IPS-NIHi7 (cell line): ENCODE results near the gene LILRB5.
"Not testable (repeated sequence)": the region's sequence is repeated elsewhere in the genome, so short reads cannot be mapped to it uniquely, and the experiment has no call there.

Experiments used
- DNase-seq: peaks from one replicate; pipeline ENCODE4 v3.0.0; 2012; ENCODE audit warnings: mixed read lengths; ENCODE audit errors: extremely low spot score

LILRB5 gene

DNA sequence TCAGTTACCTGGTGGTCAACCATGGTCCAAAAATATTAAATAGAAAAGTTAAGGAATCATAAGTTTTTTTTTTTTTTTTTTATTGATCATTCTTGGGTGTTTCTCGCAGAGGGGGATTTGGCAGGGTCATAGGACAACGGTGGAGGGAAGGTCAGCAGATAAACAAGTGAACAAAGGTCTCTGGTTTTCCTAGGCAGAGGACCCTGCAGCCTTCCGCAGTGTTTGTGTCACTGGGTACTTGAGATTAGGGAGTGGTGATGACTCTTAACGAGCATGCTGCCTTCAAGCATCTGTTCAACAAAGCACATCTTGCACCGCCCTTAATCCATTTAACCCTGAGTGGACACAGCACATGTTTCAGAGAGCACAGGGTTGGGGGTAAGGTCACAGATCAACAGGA, 42.9 kb downstream of the LILRB5 start:
- DNase-seq: not testable (repeated sequence)

DNA sequence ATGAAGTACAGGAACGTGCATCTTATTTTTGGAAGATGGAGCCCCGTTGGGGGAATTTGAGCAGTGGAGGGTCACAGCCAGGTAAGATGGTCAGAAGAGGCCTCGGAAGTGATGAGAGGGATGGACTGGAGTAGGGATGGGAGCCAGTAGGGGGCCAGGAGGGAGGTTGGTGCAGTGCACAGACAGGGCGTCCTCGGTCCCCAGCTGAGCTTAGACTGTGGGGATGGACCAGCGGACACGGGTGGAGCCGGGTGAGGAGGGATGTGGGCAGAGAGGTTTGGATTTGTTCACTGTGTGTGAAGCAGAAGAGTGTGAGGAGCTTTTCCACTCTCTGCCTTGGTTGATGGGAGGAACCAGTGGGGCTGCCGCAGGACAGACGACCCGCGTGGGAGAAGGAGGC, 45.8 kb downstream of the LILRB5 start:
- no peak for DNase-seq

DNA sequence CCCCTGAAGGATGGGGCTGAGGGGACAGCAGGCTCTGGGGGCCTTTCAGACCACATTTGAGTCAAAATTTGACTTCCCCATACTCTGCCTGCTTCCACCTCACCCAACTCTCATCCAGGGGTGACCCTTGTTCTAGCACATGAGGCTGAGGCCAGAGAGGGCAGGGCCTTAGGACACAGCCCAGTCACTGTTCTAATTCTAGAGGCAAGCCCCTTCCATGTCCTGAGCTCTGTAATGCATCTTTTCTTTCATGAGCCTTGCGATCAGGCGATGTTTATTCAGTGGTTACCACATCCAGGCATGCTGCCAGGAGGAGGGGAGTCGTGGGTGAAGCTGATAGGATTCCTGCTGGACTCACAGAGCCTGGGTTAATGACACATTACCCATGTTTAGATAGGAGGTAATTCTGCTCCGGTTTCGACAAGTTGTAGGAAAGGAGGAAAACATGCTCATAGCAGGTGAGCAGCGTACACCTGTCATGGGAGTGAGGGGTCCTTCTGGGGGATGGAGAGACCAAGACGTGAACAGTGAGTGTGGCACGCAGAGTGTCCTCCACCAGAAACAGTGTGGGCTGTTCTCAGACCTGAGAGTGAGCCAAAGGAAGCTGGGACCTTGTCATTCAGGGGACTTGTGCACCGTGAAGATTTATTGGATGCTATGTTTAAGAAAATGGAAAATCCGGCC, 47.1 kb downstream of the LILRB5 start:
- peak; percentile 16 for DNase-seq

DNA sequence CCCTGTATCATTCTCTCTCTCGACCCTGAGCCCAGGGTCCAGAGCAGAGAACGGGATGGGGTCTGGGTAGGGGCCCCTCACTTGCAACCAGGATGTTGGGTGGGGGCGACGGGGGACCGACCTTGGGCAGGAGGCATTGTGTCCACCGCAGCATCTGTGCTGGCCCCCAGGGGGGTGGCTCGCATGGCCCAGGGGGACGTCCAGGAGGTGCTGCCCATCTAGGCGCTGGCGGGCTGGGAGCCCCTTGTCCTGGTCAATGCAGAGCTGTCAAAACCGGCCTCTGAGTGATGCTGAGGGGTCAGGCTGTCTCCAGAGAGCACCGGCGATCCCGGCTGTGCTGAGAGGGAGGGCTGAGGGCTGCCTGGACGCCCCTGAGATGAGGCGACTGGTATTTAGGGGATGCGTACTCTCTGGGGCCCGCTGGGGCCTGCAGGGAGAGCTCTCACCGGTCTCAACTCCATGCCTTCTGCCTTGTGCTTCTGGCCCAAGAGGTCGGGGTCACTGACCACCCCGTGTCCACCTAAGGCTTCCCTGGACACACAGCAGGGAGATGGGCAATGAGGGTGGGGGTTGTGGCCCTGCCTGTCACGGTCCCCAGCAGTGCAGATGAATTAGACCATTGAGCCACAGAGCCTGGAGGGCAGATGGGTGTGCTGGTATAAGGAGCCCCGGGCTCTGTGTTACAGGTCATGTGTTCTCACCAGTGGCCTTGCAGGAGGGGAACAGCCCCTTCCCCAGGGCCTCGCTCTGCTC, 47.8 kb downstream of the LILRB5 start:
- DNase-seq: peak; percentile 18

DNA sequence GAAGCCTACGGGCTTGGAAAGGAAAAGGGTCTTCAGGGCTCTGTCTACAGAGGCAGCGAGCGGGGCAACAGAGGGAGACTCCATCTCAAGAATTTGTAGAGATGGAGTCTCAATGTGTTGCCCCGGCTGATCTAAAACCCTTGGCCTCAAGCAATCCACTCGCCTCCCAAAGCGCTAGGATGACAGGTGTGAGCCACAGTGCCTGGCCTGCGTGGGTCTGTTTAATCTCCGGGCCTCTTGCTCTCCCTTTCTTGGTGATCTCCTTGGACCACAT, 48.4 kb downstream of the LILRB5 start:
- no peak for DNase-seq

DNA sequence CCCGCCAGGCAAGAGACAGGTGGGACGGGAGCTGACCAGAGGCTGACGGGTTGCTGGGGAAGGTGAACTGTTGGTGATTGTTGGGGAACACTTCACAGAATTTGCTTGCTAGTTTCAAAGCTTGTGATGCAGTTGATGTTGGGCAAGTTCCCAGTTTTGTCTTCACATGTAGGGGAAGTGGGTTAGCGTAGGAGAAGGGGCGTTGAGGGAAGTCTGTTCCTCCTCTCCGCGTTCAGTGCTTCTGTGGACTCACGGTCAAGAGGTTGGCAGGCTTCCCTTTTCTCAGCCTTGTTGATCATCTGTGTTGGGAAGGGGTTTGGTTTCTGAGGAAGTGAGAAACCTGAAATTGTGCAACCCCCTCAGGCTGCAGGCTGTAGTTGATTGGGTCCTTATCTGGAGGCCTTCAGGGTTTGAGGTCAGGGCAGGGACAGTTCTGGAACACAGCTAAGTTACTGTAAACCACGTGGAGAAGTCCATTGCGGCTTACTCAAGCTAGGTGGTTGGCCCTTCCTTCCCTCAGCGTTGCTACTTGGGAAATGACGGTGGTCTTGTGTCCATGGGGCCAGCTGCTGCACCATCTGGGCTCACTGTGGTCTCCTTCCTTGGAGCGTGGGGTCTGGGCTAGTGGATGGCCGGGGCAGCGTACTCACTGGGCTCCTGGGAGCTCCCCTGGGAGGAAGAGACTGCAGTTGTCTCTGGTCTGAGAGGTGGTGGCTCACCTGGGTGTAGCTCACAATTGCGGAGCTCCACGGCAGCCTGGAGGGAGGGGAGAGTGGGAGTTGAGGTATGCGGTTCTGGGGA, 48.9 kb downstream of the LILRB5 start:
- DNase-seq: peak; percentile 25

DNA sequence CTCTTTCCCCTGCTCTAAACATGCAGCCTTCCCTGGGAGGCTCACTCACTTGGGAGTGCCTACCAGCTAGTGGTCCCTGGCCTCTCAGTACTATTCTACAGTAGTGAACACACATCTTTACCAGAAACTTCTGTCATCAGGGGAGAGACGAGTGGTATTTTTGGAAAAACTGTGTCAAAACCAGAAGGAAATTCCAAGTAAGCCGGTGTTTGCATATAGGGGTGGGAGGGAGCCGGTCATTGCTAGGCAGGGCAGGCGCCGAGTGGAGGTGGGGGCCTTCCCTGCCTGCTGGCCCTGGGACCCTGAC, 49.4 kb downstream of the LILRB5 start:
- DNase-seq: no peak

DNA sequence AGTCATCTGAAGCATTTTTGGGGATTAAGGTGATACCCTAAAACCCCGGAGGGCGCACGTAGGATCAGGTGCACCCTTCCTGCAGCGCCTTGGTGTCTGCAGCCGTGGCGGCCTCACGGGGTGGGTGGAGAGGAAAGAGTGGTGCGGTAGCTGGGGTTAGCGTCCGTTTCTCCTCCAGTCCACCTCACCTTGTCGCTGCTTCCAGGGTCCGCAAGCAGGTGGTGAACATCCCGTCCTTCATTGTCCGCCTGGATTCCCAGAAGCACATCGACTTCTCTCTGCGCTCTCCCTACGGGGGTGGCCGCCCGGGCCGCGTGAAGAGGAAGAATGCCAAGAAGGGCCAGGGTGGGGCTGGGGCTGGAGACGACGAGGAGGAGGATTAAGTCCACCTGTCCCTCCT, 49.9 kb downstream of the LILRB5 start:
- DNase-seq: not testable (repeated sequence)

DNA sequence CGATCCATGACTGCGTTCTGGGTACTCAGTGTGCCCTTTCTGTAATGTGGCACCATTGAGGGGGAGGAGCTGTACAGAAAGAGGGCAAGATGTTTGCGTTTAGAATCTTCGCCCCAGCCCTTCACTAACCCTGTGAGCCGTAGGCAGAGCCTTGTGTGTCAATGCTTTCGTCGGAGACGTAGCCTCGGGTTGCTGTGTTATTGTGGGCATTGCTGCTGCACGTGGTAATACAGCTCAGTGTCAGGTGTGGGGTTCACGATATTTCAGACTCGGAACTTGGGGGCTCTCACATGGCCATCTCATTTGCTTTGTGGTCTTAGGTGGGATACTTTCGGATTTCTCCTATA, 50.3 kb downstream of the LILRB5 start:
- DNase-seq: no peak

DNA sequence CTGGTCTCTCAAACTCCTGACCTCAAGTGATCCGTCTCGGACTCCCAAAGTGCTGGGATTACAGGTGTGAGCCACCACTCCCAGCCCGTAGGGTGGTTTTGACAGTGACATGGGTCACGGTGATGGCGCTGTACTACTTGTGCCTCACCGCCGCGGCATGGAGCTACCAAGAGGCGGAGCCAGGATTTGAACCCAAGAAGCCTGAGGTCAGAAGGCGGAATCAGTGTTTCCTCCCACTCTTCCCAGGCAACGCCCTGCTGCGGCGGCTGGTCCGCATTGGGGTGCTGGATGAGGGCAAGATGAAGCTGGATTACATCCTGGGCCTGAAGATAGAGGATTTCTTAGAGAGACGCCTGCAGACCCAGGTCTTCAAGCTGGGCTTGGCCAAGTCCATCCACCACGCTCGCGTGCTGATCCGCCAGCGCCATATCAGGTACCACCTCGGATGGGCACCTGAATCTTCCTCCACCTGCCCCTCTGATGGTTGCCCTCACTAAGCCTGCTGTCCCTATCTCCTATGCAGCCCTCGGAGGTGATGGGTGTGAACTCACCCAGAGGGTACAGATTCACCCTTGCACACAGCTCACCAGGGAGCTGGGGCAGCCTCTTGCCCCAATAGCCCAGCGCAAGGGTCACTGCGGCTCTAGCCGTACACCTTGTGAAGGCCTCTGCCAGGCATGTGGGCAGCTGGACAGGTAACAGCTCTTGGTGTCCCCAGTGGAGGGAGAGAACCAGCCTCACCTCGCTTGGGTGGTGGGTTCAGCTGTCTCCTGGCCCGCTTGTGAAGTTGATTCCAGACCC, 50.8 kb downstream of the LILRB5 start:
- DNase-seq: no peak

DNA sequence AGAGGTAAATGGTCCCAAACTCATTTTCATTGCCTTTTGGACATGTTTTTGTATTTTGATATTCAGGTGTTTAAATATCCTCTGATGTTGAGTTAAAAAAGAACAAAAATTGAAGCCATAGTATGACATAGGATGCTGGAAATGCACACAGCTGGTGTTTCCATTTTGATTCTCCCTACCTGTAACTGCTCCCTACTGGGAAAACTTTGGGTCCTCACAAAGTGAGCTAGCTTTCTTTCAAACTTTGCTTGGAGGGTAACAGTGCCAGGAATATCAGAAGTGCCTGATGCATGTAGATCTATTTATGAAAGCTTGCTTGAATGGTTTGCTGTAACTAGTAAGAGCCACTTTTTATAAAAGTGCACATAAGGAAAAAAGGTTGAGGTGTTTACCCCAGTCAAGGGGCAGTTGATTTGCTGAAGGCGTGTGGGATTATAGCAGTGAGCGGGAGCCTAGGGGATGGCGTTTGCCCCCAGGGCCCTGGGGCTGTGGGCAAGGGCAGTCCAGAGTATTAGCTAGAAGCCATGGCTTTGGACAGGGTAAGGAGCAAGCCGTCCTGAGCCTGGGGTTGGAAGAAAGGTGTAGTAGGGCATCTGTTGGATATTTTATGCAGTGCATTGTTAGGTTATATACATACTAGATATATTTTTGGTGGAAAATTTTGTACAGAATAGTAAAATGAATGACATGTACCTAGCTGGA, 52.2 kb downstream of the LILRB5 start:
- DNase-seq: no peak

DNA sequence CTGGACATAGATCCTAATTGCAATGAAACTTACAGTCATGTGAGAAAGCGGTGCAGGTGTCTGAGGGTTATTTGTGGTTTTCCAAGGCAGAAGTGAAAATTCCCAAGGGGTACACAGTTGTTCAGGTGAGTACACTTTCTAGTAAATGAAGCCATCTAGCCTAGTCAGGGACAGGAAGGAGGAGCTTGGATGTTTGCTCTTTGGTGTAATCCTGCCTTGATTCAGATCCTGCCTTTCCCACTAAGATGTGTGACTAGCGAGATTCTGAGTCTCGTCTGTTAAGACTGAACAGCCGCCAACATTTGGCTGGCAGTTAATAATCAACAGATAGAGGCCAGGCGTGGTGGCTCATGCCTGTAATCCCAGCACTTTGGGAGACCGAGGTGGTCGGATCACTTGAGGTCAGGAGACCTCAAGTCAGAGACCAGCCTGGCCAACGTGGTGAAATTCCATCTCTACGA, 53.9 kb downstream of the LILRB5 start:
- no peak for DNase-seq

DNA sequence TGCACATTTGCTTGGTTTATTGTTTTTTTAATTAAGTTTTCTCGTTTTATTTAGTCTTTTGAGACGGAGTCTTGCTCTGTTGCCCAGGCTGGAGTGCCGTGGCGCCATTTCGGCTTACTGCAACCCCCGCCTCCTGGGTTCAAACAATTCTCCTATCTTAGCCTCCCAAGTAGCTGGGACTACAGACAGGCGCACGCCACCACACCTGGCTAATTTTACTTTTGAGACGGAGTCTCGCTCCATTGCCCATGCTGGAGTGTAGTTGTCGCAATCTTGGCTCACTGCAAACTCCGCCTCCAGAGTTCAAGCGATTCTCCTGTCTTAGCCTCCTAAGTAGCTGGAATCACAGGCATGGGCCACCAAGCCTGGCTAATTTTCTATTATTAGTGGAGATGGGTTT, 55.1 kb downstream of the LILRB5 start:
- no peak for DNase-seq

DNA sequence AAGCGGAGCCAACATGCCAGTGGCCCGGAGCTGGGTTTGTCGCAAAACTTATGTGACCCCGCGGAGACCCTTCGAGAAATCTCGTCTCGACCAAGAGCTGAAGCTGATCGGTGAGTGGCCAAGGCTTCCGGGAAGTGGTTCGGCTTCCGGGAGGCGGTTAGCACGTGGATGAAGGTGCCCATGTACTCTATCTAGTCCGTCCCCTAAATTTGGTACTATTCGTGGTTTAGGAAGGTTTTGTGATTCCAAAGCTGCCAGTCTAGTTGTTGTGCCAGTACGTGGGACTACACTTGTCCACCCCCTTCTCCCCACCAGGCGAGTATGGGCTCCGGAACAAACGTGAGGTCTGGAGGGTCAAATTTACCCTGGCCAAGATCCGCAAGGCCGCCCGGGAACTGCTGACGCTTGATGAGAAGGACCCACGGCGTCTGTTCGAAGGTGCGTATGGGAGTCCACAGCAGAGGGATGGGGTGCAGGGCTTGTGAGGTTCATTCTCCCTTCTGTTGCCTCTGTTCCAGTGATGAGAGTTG, 55.8 kb downstream of the LILRB5 start:
- DNase-seq: no peak
